ENCODE data around the gene ANK2. TPM values are rescaled to one million over a fixed set of nuclear protein-coding genes. Genes with fewer than 3 reads are reported as not detected.
"Not testable (repeated sequence)": the region's sequence is repeated elsewhere in the genome, so short reads cannot be mapped to it uniquely, and the experiment has no call there.

The ANK2 gene
- total and polyA plus RNA-seq, 2 experiments from 2014 or later, result 10.9 to 25.9 TPM

GRCh38 chr4:113179091-113179490 lies 129.6 kb downstream of the ANK2 start:
- in situ Hi-C loops (cut with MboI), result no loop called here
- 38 to 43% methylated on average over 1 of the region's 1 CpG for WGBS, 2 experiments (ENCODE audit: low coverage in 1 of 2, low lambda C conversion rate in 2 of 2, missing lambda C conversion rate in 2 of 2)
- Histone ChIP-seq H3K79me2 (ENCODE audit: insufficient read depth) (no peaks in the 10 kb centered on the region), H3K9me3 (ENCODE audit: low read depth) (no peaks in the 10 kb centered on the region), H3K27ac (peak overlapping the region; percentile 26; the same call in 1 of the 2 replicates), H4K20me1 (ENCODE audit: insufficient read depth) (no peaks in the 10 kb centered on the region), H3K4me1 (ENCODE audit: insufficient read depth) (peaks cover 10% of the 10 kb centered on the region), H3F3A (ENCODE audit: insufficient read depth) (no peaks in the 10 kb centered on the region), H2AFZ (no peak overlapping the region), H3K36me3 (ENCODE audit: low read depth) (no peaks in the 10 kb centered on the region), H3K27me3 (replicated peaks; ENCODE audit: insufficient read depth) (no peaks in the 10 kb centered on the region), H3K9ac (no peak overlapping the region), H3K4me2 (ENCODE audit: unreplicated experiment) (no peak overlapping the region), H3K9me2 (ENCODE audit: insufficient read depth) (no peaks in the 10 kb centered on the region), H3K4me3 (no peak overlapping the region)
- peak; percentile 19 for DNase-seq
- TF ChIP-seq EZH2 (IDR thresholded peaks at IDR 0.05; ENCODE audit: insufficient read depth, poor library complexity, severe bottlenecking), result no peak
- no peak for TF ChIP-seq EZH2phosphoT487 (IDR thresholded peaks at IDR 0.05; ENCODE audit: insufficient read depth, low read depth)

GRCh38 chr4:113179996-113180395 lies 130.5 kb downstream of the ANK2 start:
- Histone ChIP-seq H3K9ac (no peak overlapping the region), H3K27ac (peak overlapping the region; percentile 26; the same call in 1 of the 2 replicates), H3K4me2 (ENCODE audit: unreplicated experiment) (peak overlapping the region; percentile 50), H3K4me1 (ENCODE audit: insufficient read depth) (peaks cover 10% of the 10 kb centered on the region), H3K9me3 (ENCODE audit: low read depth) (no peaks in the 10 kb centered on the region), H3K27me3 (replicated peaks; ENCODE audit: insufficient read depth) (no peaks in the 10 kb centered on the region), H3K9me2 (ENCODE audit: insufficient read depth) (no peaks in the 10 kb centered on the region), H4K20me1 (ENCODE audit: insufficient read depth) (no peaks in the 10 kb centered on the region), H3K36me3 (ENCODE audit: low read depth) (no peaks in the 10 kb centered on the region), H2AFZ (no peak overlapping the region), H3K4me3 (peak overlapping the region; percentile 36), H3K79me2 (ENCODE audit: insufficient read depth) (no peaks in the 10 kb centered on the region), H3F3A (ENCODE audit: insufficient read depth) (no peaks in the 10 kb centered on the region)
- DNase-seq, result peak; percentile 80
- WGBS, 2 experiments (ENCODE audit: low coverage in 1 of 2, low lambda C conversion rate in 2 of 2, missing lambda C conversion rate in 2 of 2), result 0 to 2% methylated on average over 2 of the region's 2 CpGs
- no peak for TF ChIP-seq EZH2phosphoT487 (IDR thresholded peaks at IDR 0.05; ENCODE audit: insufficient read depth, low read depth)
- TF ChIP-seq EZH2 (IDR thresholded peaks at IDR 0.05; ENCODE audit: insufficient read depth, poor library complexity, severe bottlenecking), result no peak
- in situ Hi-C loops (cut with MboI), result no loop called here

- H3K27ac ChIP-seq, result no peak overlapping the region
- DNase-seq, result no peak
These were observed 132.0 kb downstream of the ANK2 start for GRCh38 chr4:113181289-113182007.

GRCh38 chr4:113183032-113183605 lies 133.7 kb downstream of the ANK2 start:
- WGBS, 2 experiments (ENCODE audit: low coverage in 1 of 2, low lambda C conversion rate in 2 of 2, missing lambda C conversion rate in 2 of 2), result 58 to 60% methylated on average over 5 of the region's 5 CpGs
- in situ Hi-C loops (cut with MboI), result no loop called here

More at GRCh38 chr4:113181289-113182007, 132.0 kb downstream of the ANK2 start:
- Histone ChIP-seq H3K36me3 (ENCODE audit: low read depth) (no peaks in the 10 kb centered on the region), H3K4me3 (no peak overlapping the region), H3K4me2 (ENCODE audit: unreplicated experiment) (no peak overlapping the region), H2AFZ (no peak overlapping the region), H3K9ac (no peak overlapping the region), H3K79me2 (ENCODE audit: insufficient read depth) (no peaks in the 10 kb centered on the region), H3K9me3 (ENCODE audit: low read depth) (no peaks in the 10 kb centered on the region), H3K4me1 (ENCODE audit: insufficient read depth) (peaks cover 10% of the 10 kb centered on the region), H3K9me2 (ENCODE audit: insufficient read depth) (no peaks in the 10 kb centered on the region), H3K27me3 (replicated peaks; ENCODE audit: insufficient read depth) (no peaks in the 10 kb centered on the region), H4K20me1 (ENCODE audit: insufficient read depth) (no peaks in the 10 kb centered on the region), H3F3A (ENCODE audit: insufficient read depth) (no peaks in the 10 kb centered on the region)
- TF ChIP-seq EZH2phosphoT487 (IDR thresholded peaks at IDR 0.05; ENCODE audit: insufficient read depth, low read depth) (no peak), EZH2 (IDR thresholded peaks at IDR 0.05; ENCODE audit: insufficient read depth, poor library complexity, severe bottlenecking) (no peak)
- in situ Hi-C loops (cut with MboI), result no loop called here
- 72 to 76% methylated on average over 11 of the region's 11 CpGs for WGBS, 2 experiments (ENCODE audit: low coverage in 1 of 2, low lambda C conversion rate in 2 of 2, missing lambda C conversion rate in 2 of 2)

GRCh38 chr4:113186220-113186619 lies 136.8 kb downstream of the ANK2 start:
- H3K4me1 ChIP-seq (ENCODE audit: insufficient read depth); H3K9ac ChIP-seq; H2AFZ ChIP-seq; H3K4me3 ChIP-seq; H3K4me2 ChIP-seq (ENCODE audit: unreplicated experiment); H3K79me2 ChIP-seq (ENCODE audit: insufficient read depth); H3K27me3 ChIP-seq (replicated peaks; ENCODE audit: insufficient read depth); H3K27ac ChIP-seq; DNase-seq; in situ Hi-C loops (cut with MboI); H3K9me2 ChIP-seq (ENCODE audit: insufficient read depth); H3F3A ChIP-seq (ENCODE audit: insufficient read depth); H3K36me3 ChIP-seq (ENCODE audit: low read depth); H3K9me3 ChIP-seq (ENCODE audit: low read depth); H4K20me1 ChIP-seq (ENCODE audit: insufficient read depth): not testable (repeated sequence)
- 38 to 60% methylated on average over 3 to 4 of the region's 4 CpGs for WGBS, 2 experiments (ENCODE audit: low coverage in 1 of 2, low lambda C conversion rate in 2 of 2, missing lambda C conversion rate in 2 of 2)

More at GRCh38 chr4:113183032-113183605, 133.7 kb downstream of the ANK2 start:
- no peaks in the 10 kb centered on the region for H3K27me3 ChIP-seq (replicated peaks; ENCODE audit: insufficient read depth)
- H3K36me3 ChIP-seq (ENCODE audit: low read depth), result no peaks in the 10 kb centered on the region
- no peak overlapping the region for H3K27ac ChIP-seq
- TF ChIP-seq EZH2 (IDR thresholded peaks at IDR 0.05; ENCODE audit: insufficient read depth, poor library complexity, severe bottlenecking) (no peak), EZH2phosphoT487 (IDR thresholded peaks at IDR 0.05; ENCODE audit: insufficient read depth, low read depth) (no peak)
- H3K9ac ChIP-seq, result no peak overlapping the region
- H3K9me2 ChIP-seq (ENCODE audit: insufficient read depth), result no peaks in the 10 kb centered on the region
- no peaks in the 10 kb centered on the region for H3F3A ChIP-seq (ENCODE audit: insufficient read depth)
- H2AFZ ChIP-seq, result no peak overlapping the region
- no peaks in the 10 kb centered on the region for H3K9me3 ChIP-seq (ENCODE audit: low read depth)
- peaks cover 10% of the 10 kb centered on the region for H3K4me1 ChIP-seq (ENCODE audit: insufficient read depth)
- H3K4me2 ChIP-seq (ENCODE audit: unreplicated experiment), result no peak overlapping the region
- H3K79me2 ChIP-seq (ENCODE audit: insufficient read depth), result no peaks in the 10 kb centered on the region
- no peaks in the 10 kb centered on the region for H4K20me1 ChIP-seq (ENCODE audit: insufficient read depth)
- no peak overlapping the region for H3K4me3 ChIP-seq
- DNase-seq, result no peak

Data from GM23248 (cell line).